AG04450 (cell line): ENCODE results near the gene VPS11. TPM values are rescaled to one million over a fixed set of nuclear protein-coding genes. Genes with fewer than 3 reads are reported as not detected.

Experiments used
- CTCF ChIA-PET: fragments of 300-600, 350-600 bp; formaldehyde crosslinking; extraction: SDS; loops from one replicate; lab custom pipeline; 2022; ENCODE audit warnings: antibody characterized with exemption, inconsistent platforms; lab: Charles Lee
- POLR2A ChIA-PET: fragments of 350-600 bp; formaldehyde crosslinking; extraction: SDS; loops from one replicate; lab custom pipeline; 2021; ENCODE audit warnings: antibody characterized with exemption, inconsistent platforms; lab: Yijun Ruan, JAX
- DNase-seq: peaks from one replicate; pipeline ENCODE4 v3.0.0-alpha.2; 2011; ENCODE audit warnings: low read depth, low spot score
- H3K27ac ChIP-seq: one replicate; pipeline ENCODE4 v1.5.1; 2012; ENCODE audit warnings: low read depth, low read length, control low read depth
- H3K27me3 ChIP-seq: one replicate; pipeline ENCODE4 v1.6.0; 2012; ENCODE audit warnings: low read length; ENCODE audit not compliant: control insufficient read depth, insufficient read depth
- H3K4me3 ChIP-seq: 2 replicates; pipeline ENCODE4 v1.5.1; 2011; ENCODE audit warnings: mild to moderate bottlenecking, low read depth, low read length, control low read depth
- H3K9me3 ChIP-seq: 2 replicates; pipeline ENCODE4 v1.5.1; 2012; ENCODE audit warnings: low read length; ENCODE audit not compliant: control insufficient read depth, insufficient read depth
- polyA plus RNA-seq: library from polyadenylated mRNA; depleted of rRNA; stranded (reverse); fragments of >200 nt; gene quantifications from 2 replicates; pipeline ENCODE4 v1.2.3, GENCODE V29; 2011
- TF ChIP-seq, protein P1 (sequence below): IDR thresholded peaks from 2 replicates; pipeline ENCODE4 v1.5.1; 2011; ENCODE audit warnings: low read depth, low read length, control low read depth, inconsistent platforms

Gene VPS11
- polyA plus RNA-seq, 1 experiment, result 9.9 TPM

DNA sequence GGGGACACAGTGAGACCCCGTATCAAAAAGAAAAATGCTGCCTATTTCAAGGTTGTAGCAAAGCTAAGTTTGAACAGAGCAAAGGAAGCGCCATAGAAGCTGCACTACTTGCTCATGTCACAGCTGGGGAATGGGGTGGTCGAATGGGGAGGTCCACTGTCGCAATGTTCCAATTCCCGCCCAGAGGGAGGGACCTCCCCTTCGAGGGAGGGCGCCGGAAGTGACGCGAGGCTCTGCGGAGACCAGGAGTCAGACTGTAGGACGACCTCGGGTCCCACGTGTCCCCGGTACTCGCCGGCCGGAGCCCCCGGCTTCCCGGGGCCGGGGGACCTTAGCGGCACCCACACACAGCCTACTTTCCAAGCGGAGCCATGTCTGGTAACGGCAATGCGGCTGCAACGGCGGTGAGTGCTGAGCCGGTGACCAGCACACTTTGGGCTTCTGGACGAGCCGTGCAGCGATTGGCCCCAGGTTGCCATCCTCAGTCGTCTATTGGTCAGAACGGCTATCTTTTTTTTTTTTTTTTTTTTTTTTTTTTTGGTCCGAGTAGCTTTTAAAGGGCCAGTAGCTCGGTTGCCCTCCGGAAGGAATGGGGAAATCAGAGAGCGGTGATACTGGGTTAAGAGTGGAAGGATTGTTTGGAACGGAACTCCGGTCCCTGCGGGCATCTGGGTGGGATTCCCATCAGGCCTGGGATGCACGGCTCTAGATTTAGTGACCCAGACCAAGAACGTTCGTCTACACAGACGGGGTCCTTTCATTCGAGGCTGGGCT is 17.2 kb downstream of the VPS11 start, which contains the start of gene HMBS:
Gene HMBS, plus strand, starts transcription at position 219 of the 774 bp plus-strand sequence. Its CDS starts 153 bp downstream, at position 372.
- TF ChIP-seq, protein P1, sequence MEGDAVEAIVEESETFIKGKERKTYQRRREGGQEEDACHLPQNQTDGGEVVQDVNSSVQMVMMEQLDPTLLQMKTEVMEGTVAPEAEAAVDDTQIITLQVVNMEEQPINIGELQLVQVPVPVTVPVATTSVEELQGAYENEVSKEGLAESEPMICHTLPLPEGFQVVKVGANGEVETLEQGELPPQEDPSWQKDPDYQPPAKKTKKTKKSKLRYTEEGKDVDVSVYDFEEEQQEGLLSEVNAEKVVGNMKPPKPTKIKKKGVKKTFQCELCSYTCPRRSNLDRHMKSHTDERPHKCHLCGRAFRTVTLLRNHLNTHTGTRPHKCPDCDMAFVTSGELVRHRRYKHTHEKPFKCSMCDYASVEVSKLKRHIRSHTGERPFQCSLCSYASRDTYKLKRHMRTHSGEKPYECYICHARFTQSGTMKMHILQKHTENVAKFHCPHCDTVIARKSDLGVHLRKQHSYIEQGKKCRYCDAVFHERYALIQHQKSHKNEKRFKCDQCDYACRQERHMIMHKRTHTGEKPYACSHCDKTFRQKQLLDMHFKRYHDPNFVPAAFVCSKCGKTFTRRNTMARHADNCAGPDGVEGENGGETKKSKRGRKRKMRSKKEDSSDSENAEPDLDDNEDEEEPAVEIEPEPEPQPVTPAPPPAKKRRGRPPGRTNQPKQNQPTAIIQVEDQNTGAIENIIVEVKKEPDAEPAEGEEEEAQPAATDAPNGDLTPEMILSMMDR, result no peak
- POLR2A ChIA-PET, result interaction anchor here (0.6 to 3.0 kb wide), 14 partner anchors 10 to 428 kb away, joined by 3 to 49 read pairs (median 6); partner anchors contain the start of genes CBL, DPAGT1, HYOU1 and TRAPPC4
- CTCF ChIA-PET, result interaction anchor here (0.6 to 1.4 kb wide), 6 partner anchors 10 to 1272 kb away, joined by 3 to 8 read pairs (median 4); a partner anchor contains a TSS
- no peaks in the 10 kb centered on the region for H3K9me3 ChIP-seq
- peak within 1 kb of the TSS; percentile 83 for H3K27ac ChIP-seq
- peak; percentile 81 for DNase-seq
- H3K27me3 ChIP-seq, result no peaks in the 10 kb centered on the region
- H3K4me3 ChIP-seq, result peak within 1 kb of the TSS; percentile 85

DNA sequence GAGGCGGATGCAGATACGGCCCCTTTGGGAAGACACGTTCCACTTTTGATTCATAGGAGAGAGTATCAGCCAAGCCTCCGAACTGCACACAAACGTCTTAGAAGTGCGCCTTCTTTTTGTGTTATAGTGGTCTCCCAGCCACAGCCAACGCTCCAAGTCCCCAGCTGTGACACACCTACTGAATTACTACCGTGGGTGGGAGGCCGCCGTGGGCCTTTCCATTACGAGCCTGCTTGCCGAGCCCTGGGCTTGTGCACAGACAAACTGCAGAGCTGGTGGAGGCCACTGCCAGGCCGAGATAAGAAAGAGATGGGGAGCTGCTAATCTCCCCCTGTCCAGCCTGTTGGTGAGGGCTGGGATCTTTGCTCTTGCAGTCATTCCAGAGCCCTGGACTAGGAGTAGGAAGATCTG is 17.8 kb downstream of the VPS11 start:
- POLR2A ChIA-PET, result interaction anchor here (0.6 to 3.0 kb wide), 14 partner anchors 10 to 429 kb away, joined by 3 to 49 read pairs (median 6); partner anchors contain the start of genes CBL, DPAGT1, HYOU1 and TRAPPC4
- CTCF ChIA-PET, result interaction anchor here (0.6 to 1.7 kb wide), 8 partner anchors 9 to 1271 kb away, joined by 3 to 14 read pairs (median 4); partner anchors contain the start of gene CBL
- no peak for DNase-seq
- H3K27ac ChIP-seq, result peak overlapping the region; percentile 83
- no peaks in the 10 kb centered on the region for H3K27me3 ChIP-seq
- TF ChIP-seq, protein P1, result no peak
- H3K9me3 ChIP-seq, result no peaks in the 10 kb centered on the region
- H3K4me3 ChIP-seq, result peak overlapping the region; percentile 85

DNA sequence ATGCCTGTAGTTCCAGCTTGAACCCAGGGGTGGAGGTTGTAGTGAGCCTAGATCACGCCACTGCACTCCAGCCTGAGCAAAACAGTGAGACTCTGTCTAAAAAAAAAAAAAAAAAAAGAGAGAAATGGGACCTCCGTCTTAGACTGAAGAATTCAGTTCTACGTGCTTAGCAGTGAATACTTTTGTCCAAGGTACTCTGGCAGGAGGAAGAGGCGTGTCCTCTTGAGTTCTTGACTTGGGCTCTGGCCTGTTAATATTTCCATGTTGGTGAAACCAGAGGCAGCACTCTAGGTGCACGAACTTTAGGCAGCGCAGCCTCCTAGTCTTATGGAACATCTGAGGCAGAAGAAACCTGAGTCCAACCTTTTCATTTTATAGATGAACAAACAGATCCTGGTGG is 19.5 kb downstream of the VPS11 start:
- no peak overlapping the region for H3K4me3 ChIP-seq
- H3K27me3 ChIP-seq, result no peaks in the 10 kb centered on the region
- ChIA-PET CTCF (interaction anchor here (0.7 to 1.7 kb wide), 2 partner anchors 269 to 464 kb away, joined by 10 to 14 read pairs; no protein-coding TSS in a partner anchor), POLR2A (interaction anchor here (3.0 kb wide), 1 partner anchor 8 kb away, joined by 49 read pairs; a partner anchor contains a TSS)
- no peaks in the 10 kb centered on the region for H3K9me3 ChIP-seq
- TF ChIP-seq, protein P1, result no peak
- no peak overlapping the region for H3K27ac ChIP-seq
- DNase-seq, result no peak

- CTCF ChIA-PET, result no interaction called here
- Histone ChIP-seq H3K27me3 (no peaks in the 10 kb centered on the region), H3K27ac (no peak overlapping the region), H3K9me3 (no peaks in the 10 kb centered on the region), H3K4me3 (no peak overlapping the region)
- TF ChIP-seq, protein P1, result no peak
- POLR2A ChIA-PET, result no interaction called here
- no peak for DNase-seq
Measured at GRCh38 chr11:119087747-119088241, 20.2 kb downstream of the VPS11 start.
